Esophagus muscularis mucosa (tissue), 4 donors: ENCODE measurements around the gene RACGAP1. TPM values are rescaled to one million over a fixed set of nuclear protein-coding genes. Genes with fewer than 3 reads are reported as not detected.

Source experiments
- DNase-seq: peaks from one replicate; pipeline ENCODE4 v3.0.0-alpha.2; 2017; ENCODE audit errors: extremely low spot score
- H3K27ac ChIP-seq, 4 donors: fragments of 200-600 bp; sonication (generic); replicated peaks in 1 of 4; 1 replicate in 3 of 4; 2 replicates in 1 of 4; pipeline ENCODE4 v1.5.1; 2016 to 2019; ENCODE audit warnings: mild to moderate bottlenecking in 1 of 4
- H3K27me3 ChIP-seq, 4 donors: fragments of 200-600 bp; sonication (generic); one replicate each; pipeline versions ENCODE4 v1.5.1 to v1.6.0; 2016 to 2019
- H3K36me3 ChIP-seq, 4 donors: fragments of 200-600 bp; sonication (generic); one replicate each; pipeline ENCODE4 v1.5.1; 2016 to 2019
- H3K4me1 ChIP-seq, 4 donors: fragments of 200-600 bp; sonication (generic); one replicate each; pipeline ENCODE4 v1.5.1; 2016 to 2019
- H3K4me3 ChIP-seq, 4 donors: fragments of 200-600 bp; sonication (generic); 1 replicate in 2 of 4; 2 replicates in 2 of 4; pipeline ENCODE4 v1.5.1; 2016 to 2019; ENCODE audit warnings: mild to moderate bottlenecking in 4 of 4, moderate library complexity in 1 of 4
- H3K9me3 ChIP-seq, 4 donors: fragments of 200-600 bp; sonication (generic); 1 replicate in 3 of 4; 2 replicates in 1 of 4; pipeline ENCODE4 v1.5.1; 2016 to 2019
- CTCF ChIP-seq, 3 experiments: fragments of 200-600 bp in 2 of 3; fragments of 450-650 bp in 1 of 3; sonication (generic) in 2 of 3; IDR thresholded peaks; one replicate each; pipeline ENCODE4 v1.5.1; 2017 to 2019; ENCODE audit warnings: antibody characterized with exemption in 3 of 3, mild to moderate bottlenecking in 2 of 3, moderate library complexity in 1 of 3
- EP300 ChIP-seq: sonication (generic); formaldehyde crosslinking; IDR thresholded peaks from one replicate; pipeline ENCODE4 v1.6.1; 2017; ENCODE audit warnings: antibody characterized with exemption
- POLR2A ChIP-seq: fragments of 450-650 bp; IDR thresholded peaks from one replicate; pipeline ENCODE4 v1.6.1; 2017; ENCODE audit warnings: antibody characterized with exemption, moderate library complexity, mild to moderate bottlenecking, low read depth
- POLR2AphosphoS5 ChIP-seq, 2 donors: sonication (generic); formaldehyde crosslinking; IDR thresholded peaks; one replicate each; pipeline ENCODE4 v1.6.1; 2017; ENCODE audit warnings: antibody characterized with exemption in 2 of 2
- WGBS: methylation state at CpG from one replicate; pipeline ENCODE4 v1.1.5; 2018; 5-methylcytosine and 5-hydroxymethylcytosine counted together
- intact Hi-C: fragments of 100-400 bp; cut with DNase I; formaldehyde crosslinking; loops from one replicate; pipeline ENCODE4 v1.15.1; 2023
- total RNA-seq, 4 donors: library from RNA; depleted of rRNA; stranded (reverse); fragments of >200 nt; gene quantifications; one replicate each; pipeline versions ENCODE4 v1.1.0 to v1.2.1, GENCODE V29; 2016

RACGAP1 gene
- total RNA-seq, 4 donors from 2014 or later = 10.5 to 13.3 (median 11.4) TPM

GRCh38 chr12:49974231-49974675, 51.0 kb downstream of the RACGAP1 start:
- no peaks in the 10 kb centered on the region for H3K9me3 ChIP-seq
- intact Hi-C loops = no loop called here
- 79% methylated on average over 6 of the region's 15 CpGs for WGBS
- H3K36me3 ChIP-seq = no peaks in the 10 kb centered on the region
- no peak for DNase-seq
- peak; percentile 59 to 76 (median 70) for TF ChIP-seq CTCF (IDR thresholded peaks at IDR 0.05)
- no peak for TF ChIP-seq POLR2A
- TF ChIP-seq POLR2AphosphoS5 (IDR thresholded peaks at IDR 0.05) = peak in 1 of 2 donors; percentile 31
- H3K27ac ChIP-seq = peak overlapping the region in 2 of 4 donors; percentile 51 to 62
- peaks cover 7 to 23% (median 20%) of the 10 kb centered on the region in 4 donors for H3K4me1 ChIP-seq
- H3K27me3 ChIP-seq = peaks cover 0 to 15% (median 0%) of the 10 kb centered on the region in 4 donors
- H3K4me3 ChIP-seq = no peak overlapping the region

GRCh38 chr12:49973361-49973830, 51.9 kb downstream of the RACGAP1 start:
- Histone ChIP-seq H3K9me3 (no peaks in the 10 kb centered on the region), H3K4me1 (peaks cover 7 to 21% (median 19%) of the 10 kb centered on the region in 4 donors), H3K4me3 (no peak overlapping the region), H3K27me3 (peaks cover 0 to 24% (median 3%) of the 10 kb centered on the region in 4 donors), H3K27ac (no peak overlapping the region), H3K36me3 (no peaks in the 10 kb centered on the region)
- WGBS = 75% methylated on average over 12 of the region's 19 CpGs
- intact Hi-C loops = no loop called here
- TF ChIP-seq POLR2AphosphoS5 (IDR thresholded peaks at IDR 0.05) (no peak), CTCF (IDR thresholded peaks at IDR 0.05) (no peak), EP300 (no peak), POLR2A (no peak)
- no peak for DNase-seq

GRCh38 chr12:49972641-49973360, 52.5 kb downstream of the RACGAP1 start, which contains the start of gene AQP6:
Gene AQP6, plus strand, starts transcription at chr12:49972947. Its CDS starts 227 bp downstream, at chr12:49973174.
- Histone ChIP-seq H3K27me3 (peaks cover 0 to 30% (median 3%) of the 10 kb centered on the region in 4 donors), H3K36me3 (no peaks in the 10 kb centered on the region), H3K4me3 (no peak within 1 kb of the TSS), H3K4me1 (peaks cover 7 to 26% (median 20%) of the 10 kb centered on the region in 4 donors), H3K27ac (no peak within 1 kb of the TSS), H3K9me3 (no peaks in the 10 kb centered on the region)
- TF ChIP-seq CTCF (IDR thresholded peaks at IDR 0.05) = no peak
- TF ChIP-seq EP300 = no peak
- TF ChIP-seq POLR2AphosphoS5 (IDR thresholded peaks at IDR 0.05) = no peak
- no peak for TF ChIP-seq POLR2A
- 80% methylated on average over 10 of the region's 18 CpGs for WGBS
- no peak for DNase-seq
- intact Hi-C loops = no loop called here

- H3K4me3 ChIP-seq = no peak overlapping the region
- no peaks in the 10 kb centered on the region for H3K9me3 ChIP-seq
- no peaks in the 10 kb centered on the region for H3K36me3 ChIP-seq
- WGBS = 82% methylated on average over 9 of the region's 9 CpGs
- H3K4me1 ChIP-seq = peaks cover 14 to 33% (median 27%) of the 10 kb centered on the region in 4 donors
- TF ChIP-seq EP300 (no peak), POLR2AphosphoS5 (IDR thresholded peaks at IDR 0.05) (no peak), POLR2A (no peak), CTCF (IDR thresholded peaks at IDR 0.05) (no peak)
- peaks cover 0 to 33% (median 3%) of the 10 kb centered on the region in 4 donors for H3K27me3 ChIP-seq
- no peak for DNase-seq
- intact Hi-C loops = no loop called here
- no peak overlapping the region for H3K27ac ChIP-seq
Observed at GRCh38 chr12:49972129-49972528, 53.2 kb downstream of the RACGAP1 start.
